GM23248 (cell line): ENCODE measurements around the gene EHBP1L1. TPM values are rescaled to one million over a fixed set of nuclear protein-coding genes. Genes with fewer than 3 reads are reported as not detected.
A peak's percentile ranks its signal among the peaks of the same experiment; 100 is the strongest.

Experiments
- DNase-seq: peaks from one replicate; pipeline ENCODE4 v3.0.0-alpha.2; 2015
- H2AFZ ChIP-seq: fragments of 200-600 bp; sonication (generic); 2 replicates; pipeline ENCODE4 v1.6.1; 2016; ENCODE audit warnings: antibody characterized with exemption
- H3F3A ChIP-seq: fragments of 200-600 bp; sonication (generic); 2 replicates; pipeline ENCODE4 v1.6.1; 2016; ENCODE audit warnings: mild to moderate bottlenecking, antibody characterized with exemption, mixed run types; ENCODE audit not compliant: insufficient read depth
- H3K27ac ChIP-seq: fragments of 200-600 bp; sonication (generic); 2 replicates; pipeline ENCODE4 v1.5.1; 2016; ENCODE audit warnings: mild to moderate bottlenecking
- H3K27me3 ChIP-seq: fragments of 200-600 bp; sonication (generic); replicated peaks from 2 replicates; pipeline ENCODE4 v1.6.1; 2016; ENCODE audit warnings: mild to moderate bottlenecking; ENCODE audit not compliant: insufficient read depth
- H3K36me3 ChIP-seq: fragments of 200-600 bp; sonication (generic); 2 replicates; pipeline ENCODE4 v1.6.1; 2016; ENCODE audit warnings: low read depth, mild to moderate bottlenecking
- H3K4me1 ChIP-seq: fragments of 200-600 bp; sonication (generic); 2 replicates; pipeline ENCODE4 v1.6.1; 2016; ENCODE audit warnings: mild to moderate bottlenecking; ENCODE audit not compliant: insufficient read depth
- H3K4me2 ChIP-seq: fragments of 200-600 bp; sonication (generic); one replicate; pipeline ENCODE4 v1.6.1; 2016; ENCODE audit warnings: mild to moderate bottlenecking; ENCODE audit not compliant: unreplicated experiment
- H3K4me3 ChIP-seq: fragments of 200-600 bp; sonication (generic); 2 replicates; pipeline ENCODE4 v1.5.1; 2016; ENCODE audit warnings: mild to moderate bottlenecking
- H3K79me2 ChIP-seq: fragments of 200-600 bp; sonication (generic); 2 replicates; pipeline ENCODE4 v1.6.1; 2016; ENCODE audit warnings: mild to moderate bottlenecking; ENCODE audit not compliant: insufficient read depth
- H3K9ac ChIP-seq: fragments of 200-600 bp; sonication (generic); 2 replicates; pipeline ENCODE4 v1.6.1; 2016; ENCODE audit warnings: mild to moderate bottlenecking
- H3K9me2 ChIP-seq: fragments of 200-600 bp; sonication (generic); 2 replicates; pipeline ENCODE4 v1.6.1; 2016; ENCODE audit warnings: mixed run types, mild to moderate bottlenecking, moderate library complexity; ENCODE audit not compliant: insufficient read depth
- H3K9me3 ChIP-seq: fragments of 200-600 bp; sonication (generic); one replicate; pipeline ENCODE4 v1.6.1; 2017; ENCODE audit warnings: low read depth
- H4K20me1 ChIP-seq: fragments of 200-600 bp; sonication (generic); 2 replicates; pipeline ENCODE4 v1.6.0; 2016; ENCODE audit not compliant: insufficient read depth
- EZH2 ChIP-seq: fragments of 200-600 bp; sonication (generic); IDR thresholded peaks from 2 replicates; pipeline ENCODE4 v1.6.1; 2018; ENCODE audit warnings: antibody characterized with exemption, mild to moderate bottlenecking; ENCODE audit not compliant: insufficient read depth, poor library complexity, severe bottlenecking
- EZH2phosphoT487 ChIP-seq: fragments of 200-600 bp; sonication (generic); IDR thresholded peaks from 2 replicates; pipeline ENCODE4 v1.6.1; 2018; ENCODE audit warnings: antibody characterized with exemption, moderate library complexity, mild to moderate bottlenecking, low read depth; ENCODE audit not compliant: insufficient read depth
- whole genome bisulfite sequencing, 2 experiments: methylation state at CpG; one replicate each; pipeline ENCODE4 v1.1.6; 2015 to 2017; ENCODE audit warnings: low lambda C conversion rate in 2 of 2, low coverage in 1 of 2; ENCODE audit errors: missing lambda C conversion rate in 2 of 2; 5-methylcytosine and 5-hydroxymethylcytosine counted together
- in situ Hi-C: fragments of 300-500 bp; cut with MboI; formaldehyde crosslinking; loops from 2 replicates; pipeline ENCODE4 v1.15.0; 2020
- polyA plus RNA-seq: library from polyadenylated mRNA; unstranded; fragments of >200 nt; fragmentation: Nextera tagmentation; extraction: Ambion mirVana; gene quantifications from 2 replicates; pipeline ENCODE4 v1.2.1, GENCODE V29; 2016
- total RNA-seq: library from RNA; depleted of rRNA; stranded (reverse); fragments of >200 nt; shearing (Covaris generic); gene quantifications from 2 replicates; pipeline ENCODE4 v1.2.3, GENCODE V29; 2014

Gene EHBP1L1
- total and polyA plus RNA-seq, 2 experiments from 2014 or later: 11.5 to 85.5 TPM

DNA sequence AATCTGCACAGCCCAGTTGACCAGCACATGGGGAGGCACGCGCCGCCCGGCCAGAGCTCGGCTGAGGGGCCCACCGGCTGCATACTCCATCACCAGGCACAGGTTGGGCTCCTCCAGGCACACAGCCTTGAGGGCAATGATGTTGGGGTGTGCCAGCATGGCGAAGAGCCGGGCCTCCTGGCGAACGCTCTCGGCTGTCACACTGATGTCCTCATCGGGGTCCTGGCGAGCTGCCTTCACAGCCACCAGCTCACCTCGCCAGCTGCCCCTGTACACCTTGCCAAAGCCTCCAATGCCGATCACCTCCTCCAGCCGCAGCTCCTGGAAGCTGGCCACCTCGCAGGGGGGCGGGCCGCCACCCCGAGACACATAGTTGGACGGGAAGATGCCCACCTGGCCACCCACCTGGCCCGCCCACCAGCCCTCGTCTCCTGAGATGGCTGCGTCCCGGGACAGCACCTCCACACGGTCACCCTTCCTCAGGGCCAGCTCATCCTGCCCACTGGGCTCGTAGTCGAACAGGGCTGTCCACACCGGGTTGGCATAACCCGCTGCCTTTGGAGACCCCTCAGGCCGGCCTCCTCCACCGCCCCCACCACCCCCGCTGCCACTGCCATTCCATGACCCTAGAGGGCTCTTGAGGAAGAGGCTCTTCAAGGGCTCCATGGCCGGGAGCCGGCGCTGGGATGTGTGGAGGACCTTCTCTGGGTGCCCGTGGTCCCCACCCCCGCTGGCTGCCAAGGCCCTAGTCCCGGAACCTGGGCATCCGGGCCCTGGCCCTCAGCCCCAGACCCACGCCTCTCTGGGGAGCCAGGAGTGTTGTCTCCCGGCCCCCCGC, 37.5 kb downstream of the EHBP1L1 start:
- Histone ChIP-seq H3K9me2 (no peaks in the 10 kb centered on the region), H3K4me3 (peak overlapping the region; percentile 85), H3K4me2 (peak overlapping the region; percentile 97), H3K9me3 (no peaks in the 10 kb centered on the region), H3K27me3 (no peaks in the 10 kb centered on the region), H3K36me3 (no peaks in the 10 kb centered on the region), H3K9ac (peak overlapping the region; percentile 88), H3F3A (peaks cover 5% of the 10 kb centered on the region; the same call in 1 of the 2 replicates), H2AFZ (peak overlapping the region; percentile 71), H4K20me1 (no peaks in the 10 kb centered on the region), H3K79me2 (peaks cover 85% of the 10 kb centered on the region), H3K27ac (peak overlapping the region; percentile 77), H3K4me1 (peaks cover 31% of the 10 kb centered on the region)
- TF ChIP-seq EZH2phosphoT487 (no peak), EZH2 (no peak)
- in situ Hi-C loops: no loop called here
- WGBS, 2 experiments: 15 to 19% methylated on average over 35 to 40 of the region's 43 CpGs
- DNase-seq: peak; percentile 52

DNA sequence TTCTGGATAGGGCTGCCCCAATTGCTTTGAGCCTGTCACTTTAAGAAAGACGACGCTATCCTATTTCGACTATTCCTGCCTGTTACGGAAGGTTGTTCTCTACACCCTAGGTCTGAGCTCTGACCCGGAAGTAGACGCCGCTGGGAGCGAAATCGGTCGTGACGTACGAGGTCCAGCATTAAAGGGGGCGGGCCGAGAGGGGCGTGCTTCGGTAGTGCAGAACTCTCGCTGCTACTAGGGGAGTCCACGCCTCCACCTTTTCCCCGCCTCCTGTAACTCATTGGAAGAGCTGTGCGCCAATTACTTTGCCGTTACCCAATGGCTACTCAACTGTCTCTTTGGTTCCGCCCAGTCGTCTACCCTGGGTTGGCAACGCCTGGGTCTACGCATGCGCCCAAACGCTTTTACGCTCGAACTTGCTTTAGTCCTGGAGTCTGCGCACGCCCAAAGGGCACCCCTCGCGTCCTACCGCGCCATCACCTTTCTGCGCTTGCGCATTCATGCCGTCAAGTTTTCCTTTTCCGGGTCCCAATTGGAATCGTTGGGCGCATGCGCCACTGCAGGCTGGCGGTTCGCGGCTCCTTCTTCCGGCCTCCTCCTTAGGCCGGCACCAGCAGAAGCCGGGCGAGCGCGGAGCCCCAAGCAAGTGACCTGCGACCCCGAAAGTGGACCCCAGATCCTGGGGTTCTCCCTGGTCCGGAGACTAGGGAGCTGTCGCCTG, 39.5 kb downstream of the EHBP1L1 start, which contains the start of gene PCNX3:
Gene PCNX3 (plus strand): TSS at position 548 of the 721 bp plus-strand sequence. CDS start 536 bp downstream, outside the sequence.
- no peaks in the 10 kb centered on the region; the same call in 1 of the 2 replicates for H3K36me3 ChIP-seq
- H3K9ac ChIP-seq: peak within 1 kb of the TSS; percentile 89
- WGBS, 2 experiments: 1% methylated on average over 54 of the region's 55 CpGs
- peak within 1 kb of the TSS; percentile 77 for H3K27ac ChIP-seq
- peak within 1 kb of the TSS; percentile 85 for H3K4me3 ChIP-seq
- DNase-seq: peak; percentile 100
- H3K27me3 ChIP-seq: no peaks in the 10 kb centered on the region
- peak within 1 kb of the TSS; percentile 71 for H2AFZ ChIP-seq
- peak within 1 kb of the TSS; percentile 97 for H3K4me2 ChIP-seq
- TF ChIP-seq EZH2phosphoT487 (no peak), EZH2 (no peak)
- peaks cover under 1% of the 10 kb centered on the region; the same call in 1 of the 2 replicates for H3F3A ChIP-seq
- H3K4me1 ChIP-seq: peaks cover 17% of the 10 kb centered on the region
- no peaks in the 10 kb centered on the region for H3K9me3 ChIP-seq
- H3K79me2 ChIP-seq: peaks cover 85% of the 10 kb centered on the region
- H4K20me1 ChIP-seq: no peaks in the 10 kb centered on the region
- in situ Hi-C loops: no loop called here
- no peaks in the 10 kb centered on the region for H3K9me2 ChIP-seq

DNA sequence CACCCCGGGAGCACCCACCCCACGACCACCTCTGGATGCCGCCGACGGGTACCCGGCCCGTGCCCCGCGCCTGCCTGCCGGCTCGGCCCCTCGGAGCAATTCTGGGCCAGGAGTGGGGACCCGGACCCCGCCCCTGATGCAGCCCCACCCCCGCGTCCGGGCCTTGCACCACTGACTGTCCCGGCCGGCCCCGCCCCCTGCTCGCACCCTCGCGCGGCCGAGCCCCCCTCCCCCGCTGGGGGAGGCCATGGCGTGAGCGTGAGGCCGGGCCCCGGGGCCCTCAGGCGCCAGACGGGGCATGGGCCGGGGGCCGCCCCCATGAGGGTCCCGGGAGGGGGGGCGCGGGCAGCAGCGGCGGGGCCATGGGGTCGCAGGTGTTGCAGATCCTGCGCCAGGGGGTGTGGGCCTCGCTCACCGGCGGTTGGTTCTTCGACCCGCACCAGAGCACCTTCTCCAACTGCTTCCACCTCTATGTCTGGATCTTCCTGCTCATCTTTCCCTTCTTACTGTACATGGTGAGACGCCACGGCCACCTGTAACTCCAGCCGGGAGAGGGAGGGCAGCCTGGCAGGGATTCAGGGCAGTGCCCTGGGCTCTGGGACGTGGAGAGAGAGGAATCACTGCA, 40.2 kb downstream of the EHBP1L1 start:
- no peak overlapping the region for H2AFZ ChIP-seq
- TF ChIP-seq EZH2 (no peak), EZH2phosphoT487 (no peak)
- H3K4me3 ChIP-seq: peak overlapping the region; percentile 80
- H4K20me1 ChIP-seq: no peaks in the 10 kb centered on the region
- no peaks in the 10 kb centered on the region for H3K9me3 ChIP-seq
- no peaks in the 10 kb centered on the region for H3F3A ChIP-seq
- H3K27ac ChIP-seq: peak overlapping the region; percentile 77
- DNase-seq: peak; percentile 52
- H3K9me2 ChIP-seq: no peaks in the 10 kb centered on the region
- no peaks in the 10 kb centered on the region for H3K27me3 ChIP-seq
- in situ Hi-C loops: no loop called here
- peaks cover 83% of the 10 kb centered on the region for H3K79me2 ChIP-seq
- 1 to 3% methylated on average over 16 to 47 of the region's 50 CpGs for WGBS, 2 experiments
- no peaks in the 10 kb centered on the region; the same call in 1 of the 2 replicates for H3K36me3 ChIP-seq
- peaks cover 17% of the 10 kb centered on the region for H3K4me1 ChIP-seq
- peak overlapping the region; percentile 89 for H3K9ac ChIP-seq
- peak overlapping the region; percentile 94 for H3K4me2 ChIP-seq

DNA sequence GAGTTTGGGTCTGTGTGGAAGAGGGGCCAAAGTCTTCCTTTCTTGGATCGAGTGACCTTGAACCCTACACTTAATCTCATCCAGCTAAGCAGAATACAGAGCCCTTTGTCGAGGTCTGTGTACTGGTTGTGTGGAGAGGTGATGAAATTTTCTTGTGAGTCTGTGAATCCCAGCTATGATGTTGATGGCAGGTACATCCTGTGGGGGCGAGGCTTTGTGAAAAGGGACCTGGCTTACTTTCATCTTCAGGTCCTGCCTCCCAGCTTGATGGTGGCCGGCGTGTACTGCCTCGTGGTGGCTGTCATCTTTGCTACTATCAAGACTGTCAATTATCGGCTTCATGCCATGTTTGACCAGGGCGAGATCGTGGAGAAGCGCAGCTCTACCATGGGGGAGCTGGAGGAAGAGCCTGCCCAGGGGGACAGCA, 40.7 kb downstream of the EHBP1L1 start:
- in situ Hi-C loops: no loop called here

More for the DNA sequence above, 40.7 kb downstream of the EHBP1L1 start:
- TF ChIP-seq EZH2phosphoT487: no peak
- no peak for TF ChIP-seq EZH2
- Histone ChIP-seq H3K4me1 (peaks cover 17% of the 10 kb centered on the region), H3K4me2 (peak overlapping the region; percentile 94), H3F3A (no peaks in the 10 kb centered on the region), H3K36me3 (no peaks in the 10 kb centered on the region; the same call in 1 of the 2 replicates), H3K9ac (peak overlapping the region; percentile 89), H3K27me3 (no peaks in the 10 kb centered on the region), H4K20me1 (no peaks in the 10 kb centered on the region), H3K4me3 (peak overlapping the region; percentile 80), H3K9me2 (no peaks in the 10 kb centered on the region), H3K27ac (peak overlapping the region; percentile 77; the same call in 1 of the 2 replicates), H2AFZ (no peak overlapping the region), H3K9me3 (no peaks in the 10 kb centered on the region), H3K79me2 (peaks cover 77% of the 10 kb centered on the region)
- whole genome bisulfite sequencing, 2 experiments: 65 to 67% methylated on average over 10 of the region's 10 CpGs
- DNase-seq: no peak
